SK-N-SH treated with all-trans-retinoic acid at 6 μM for 48 hours (cell line): ENCODE measurements around the gene JCAD.

Experiments
- CSDC2 ChIP-seq: fragments of 250-450 bp; sonication (Bioruptor Pico); IDR thresholded peaks from 2 replicates; pipeline ENCODE4 v1.5.0; 2020; ENCODE audit warnings: mild to moderate bottlenecking, moderate library complexity
- OSR1 ChIP-seq: fragments of 250-450 bp; sonication (Bioruptor Pico); IDR thresholded peaks from 2 replicates; pipeline ENCODE4 v1.8.0; 2022; ENCODE audit warnings: moderate library complexity, mild to moderate bottlenecking, inconsistent platforms
- RARB ChIP-seq: fragments of 250-450 bp; sonication (Bioruptor Pico); IDR thresholded peaks from 2 replicates; pipeline ENCODE4 v1.8.0; 2021; ENCODE audit warnings: mild to moderate bottlenecking, moderate library complexity
- TOX ChIP-seq: fragments of 250-450 bp; sonication (Bioruptor Pico); IDR thresholded peaks from 2 replicates; pipeline ENCODE4 v1.8.0; 2021; ENCODE audit warnings: mild to moderate bottlenecking, moderate library complexity, borderline replicate concordance
- ZFP3 ChIP-seq: fragments of 250-450 bp; sonication (Bioruptor Pico); IDR thresholded peaks from 2 replicates; pipeline ENCODE4 v1.5.0; 2020; ENCODE audit warnings: mild to moderate bottlenecking, moderate library complexity
- ZNF8 ChIP-seq: fragments of 450-650 bp; formaldehyde crosslinking; IDR thresholded peaks from 2 replicates; pipeline ENCODE4 v1.5.0; 2020; ENCODE audit warnings: mild to moderate bottlenecking, moderate library complexity

DNA sequence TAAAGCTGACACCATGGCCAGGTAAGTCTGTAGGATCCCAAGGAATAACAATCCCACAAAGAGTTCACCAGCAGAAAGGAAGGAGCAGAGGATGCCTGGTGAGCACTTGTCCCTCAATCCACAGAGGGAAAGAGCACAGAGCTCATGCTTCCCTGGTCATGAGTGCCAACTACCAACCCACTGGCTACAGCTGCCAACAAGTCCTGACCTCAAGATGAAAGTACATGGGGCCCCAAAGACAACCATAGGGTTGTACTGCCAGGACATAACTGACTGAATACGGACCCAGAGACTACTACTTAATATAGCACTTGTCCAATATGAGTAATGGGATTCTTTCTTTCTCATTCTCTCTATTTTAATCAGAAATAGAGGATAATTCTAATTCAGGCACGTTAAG, 83.3 kb downstream of the JCAD start:
- TF ChIP-seq RARB (CRISPR knock-in tag): no peak
- TF ChIP-seq TOX (CRISPR knock-in tag): no peak
- no peak for TF ChIP-seq CSDC2
- TF ChIP-seq ZNF8 (CRISPR knock-in tag): no peak
- no peak for TF ChIP-seq ZFP3 (CRISPR knock-in tag)
- TF ChIP-seq OSR1 (CRISPR knock-in tag): no peak
